Naive thymus-derived CD4-positive, alpha-beta T cell (primary cell): ENCODE data around the gene RSRC1. TPM values are rescaled to one million over a fixed set of nuclear protein-coding genes. Genes with fewer than 3 reads are reported as not detected.
A peak's percentile ranks its signal among the peaks of the same experiment; 100 is the strongest.

Experiments
- ATAC-seq: fragments of 150-1000 bp; cut with Tn5 transposase; 2 replicates; pipeline ENCODE4 v1.10.0; 2021; ENCODE audit warnings: mild to moderate bottlenecking, moderate library complexity
- CTCF ChIA-PET: fragments of 350-600 bp; sonication (Branson Sonifier 250); formaldehyde crosslinking; loops from one replicate; lab custom pipeline; 2021; ENCODE audit warnings: antibody characterized with exemption; lab: Charles Lee
- POLR2A ChIA-PET: fragments of 350-600 bp; sonication (Branson Sonifier 250); formaldehyde crosslinking; loops from one replicate; lab custom pipeline; 2021; ENCODE audit warnings: antibody characterized with exemption, inconsistent platforms; lab: Charles Lee
- DNase-seq, 9 donors: peaks; one replicate each; pipeline versions ENCODE4 v3.0.0 to v3.0.0-alpha.2; 2020 to 2022; ENCODE audit warnings: mixed read lengths in 1 of 9
- H3K27ac ChIP-seq: one replicate; pipeline ENCODE4 v1.7.0; 2013; ENCODE audit warnings: mild to moderate bottlenecking, low read depth, low read length, moderate library complexity
- H3K27me3 ChIP-seq, 2 donors: one replicate each; pipeline ENCODE4 v1.7.0; 2013; ENCODE audit warnings: low read length in 2 of 2, mild to moderate bottlenecking in 2 of 2, moderate library complexity in 2 of 2; ENCODE audit not compliant: control insufficient read depth in 2 of 2, insufficient read depth in 2 of 2
- H3K36me3 ChIP-seq, 3 experiments: 1 replicate in 2 of 3; 2 replicates in 1 of 3; pipeline ENCODE4 v1.7.0; 2013; ENCODE audit warnings: low read length in 3 of 3, mild to moderate bottlenecking in 3 of 3, moderate library complexity in 1 of 3; ENCODE audit not compliant: insufficient read depth in 3 of 3, control insufficient read depth in 2 of 3
- H3K4me1 ChIP-seq, 2 donors: one replicate each; pipeline ENCODE4 v1.7.0; 2013; ENCODE audit warnings: low read length in 2 of 2, mild to moderate bottlenecking in 2 of 2, moderate library complexity in 1 of 2; ENCODE audit not compliant: control insufficient read depth in 2 of 2, insufficient read depth in 2 of 2
- H3K4me3 ChIP-seq: 2 replicates; pipeline ENCODE4 v1.7.0; 2013; ENCODE audit warnings: mild to moderate bottlenecking, low read length
- H3K9me3 ChIP-seq, 3 experiments: 1 replicate in 2 of 3; 2 replicates in 1 of 3; pipeline ENCODE4 v1.7.0; 2013; ENCODE audit warnings: low read length in 3 of 3; ENCODE audit not compliant: control insufficient read depth in 2 of 3
- H3K27ac Mint-ChIP-seq, 9 donors: one replicate each; pipeline ENCODE4 v1.8.0; 2020 to 2022; ENCODE audit warnings: mixed read lengths in 9 of 9, mild to moderate bottlenecking in 8 of 9, moderate library complexity in 5 of 9, inconsistent platforms in 2 of 9
- H3K27me3 Mint-ChIP-seq, 5 donors: one replicate each; pipeline ENCODE4 v1.8.0; 2021 to 2022; ENCODE audit warnings: mixed read lengths in 5 of 5, mild to moderate bottlenecking in 1 of 5
- H3K36me3 Mint-ChIP-seq, 5 donors: one replicate each; pipeline ENCODE4 v1.8.0; 2020 to 2022; ENCODE audit warnings: mixed read lengths in 5 of 5, mild to moderate bottlenecking in 3 of 5, inconsistent platforms in 1 of 5
- H3K4me1 Mint-ChIP-seq, 7 donors: one replicate each; pipeline ENCODE4 v1.8.0; 2020 to 2022; ENCODE audit warnings: mixed read lengths in 7 of 7, mild to moderate bottlenecking in 3 of 7, inconsistent platforms in 1 of 7
- H3K4me3 Mint-ChIP-seq, 10 donors: one replicate each; pipeline ENCODE4 v1.8.0; 2020 to 2022; ENCODE audit warnings: mild to moderate bottlenecking in 10 of 10, mixed read lengths in 10 of 10, moderate library complexity in 6 of 10, inconsistent platforms in 2 of 10
- H3K9me3 Mint-ChIP-seq, 11 donors: one replicate each; pipeline ENCODE4 v1.8.0; 2020 to 2022; ENCODE audit warnings: mixed read lengths in 11 of 11, mild to moderate bottlenecking in 4 of 11, inconsistent platforms in 1 of 11, moderate library complexity in 1 of 11
- intact Hi-C, 2 donors: fragments of 100-400 bp; cut with micrococcal nuclease; formaldehyde crosslinking; loops; one replicate each; pipeline ENCODE4 v1.15.1; 2023
- polyA plus RNA-seq, 2 donors: library from polyadenylated mRNA; unstranded; fragments of 300-500 nt; fragmentation: Illumina TruSeq; gene quantifications; one replicate each; pipeline ENCODE4 v1.2.3, GENCODE V29; 2021
- total RNA-seq, 6 experiments: library from RNA in 5 of 6; stranded (reverse) in 5 of 6; gene quantifications; 1 replicate in 5 of 6; 2 replicates in 1 of 6; pipeline ENCODE4 v1.2.3 and lab custom pipeline; 2021 to 2026

RSRC1 gene
- total and polyA plus RNA-seq, 7 experiments from 2014 or later, result 30.0 to 45.0 (median 37.4) TPM

GRCh38 chr3:158443632-158444031 lies 333.7 kb downstream of the RSRC1 start:
- Mint-ChIP-seq H3K9me3 (peaks cover 0 to 7% (median 0%) of the 10 kb centered on the region in 11 donors), H3K4me3 (no peak overlapping the region), H3K4me1 (peaks cover 0 to 12% (median 0%) of the 10 kb centered on the region in 7 donors), H3K27ac (peak overlapping the region in 1 of 9 donors; percentile 7), H3K27me3 (no peaks in the 10 kb centered on the region), H3K36me3 (peaks cover 0 to 17% (median 9%) of the 10 kb centered on the region in 5 donors)
- DNase-seq, result no peak
- H3K27me3 ChIP-seq, result no peaks in the 10 kb centered on the region
- no peaks in the 10 kb centered on the region for H3K4me1 ChIP-seq
- intact Hi-C loops, result no loop called here
- no peak overlapping the region for H3K4me3 ChIP-seq
- H3K27ac ChIP-seq, result no peak overlapping the region
- ATAC-seq, result no peak
- H3K9me3 ChIP-seq, result no peaks in the 10 kb centered on the region
- CTCF ChIA-PET, result no interaction called here
- no peaks in the 10 kb centered on the region for H3K36me3 ChIP-seq
- POLR2A ChIA-PET, result no interaction called here

DNA sequence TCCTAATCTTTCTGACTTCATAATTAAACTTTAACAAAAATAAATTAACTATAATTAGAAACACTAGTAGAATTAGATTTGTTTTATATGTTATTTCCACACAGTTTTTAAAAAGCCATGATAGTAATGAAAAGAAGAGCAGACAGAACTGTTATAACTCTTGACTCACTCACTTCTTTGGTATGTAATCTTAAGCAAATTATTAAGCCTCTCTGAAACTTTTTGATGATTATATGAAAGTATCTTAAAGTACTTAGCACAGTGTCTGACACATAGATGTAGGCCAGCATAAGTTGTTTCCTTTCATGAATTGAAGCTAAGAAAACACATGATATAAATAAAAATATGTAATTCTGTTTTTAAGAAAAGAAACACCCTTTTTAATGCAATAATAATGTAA lies 337.5 kb downstream of the RSRC1 start:
- Histone ChIP-seq H3K27ac (no peak overlapping the region), H3K27me3 (no peaks in the 10 kb centered on the region), H3K4me1 (no peaks in the 10 kb centered on the region), H3K4me3 (no peak overlapping the region), H3K9me3 (no peaks in the 10 kb centered on the region), H3K36me3 (no peaks in the 10 kb centered on the region)
- ChIA-PET POLR2A (no interaction called here), CTCF (no interaction called here)
- intact Hi-C loops, result no loop called here
- Mint-ChIP-seq H3K27ac (no peak overlapping the region), H3K4me1 (peaks cover 0 to 10% (median 0%) of the 10 kb centered on the region in 7 donors), H3K36me3 (peaks cover 0 to 15% (median 10%) of the 10 kb centered on the region in 5 donors), H3K4me3 (no peak overlapping the region), H3K27me3 (no peaks in the 10 kb centered on the region), H3K9me3 (peaks cover 0 to 7% (median 0%) of the 10 kb centered on the region in 11 donors)
- ATAC-seq (no peak), DNase-seq (no peak)

DNA sequence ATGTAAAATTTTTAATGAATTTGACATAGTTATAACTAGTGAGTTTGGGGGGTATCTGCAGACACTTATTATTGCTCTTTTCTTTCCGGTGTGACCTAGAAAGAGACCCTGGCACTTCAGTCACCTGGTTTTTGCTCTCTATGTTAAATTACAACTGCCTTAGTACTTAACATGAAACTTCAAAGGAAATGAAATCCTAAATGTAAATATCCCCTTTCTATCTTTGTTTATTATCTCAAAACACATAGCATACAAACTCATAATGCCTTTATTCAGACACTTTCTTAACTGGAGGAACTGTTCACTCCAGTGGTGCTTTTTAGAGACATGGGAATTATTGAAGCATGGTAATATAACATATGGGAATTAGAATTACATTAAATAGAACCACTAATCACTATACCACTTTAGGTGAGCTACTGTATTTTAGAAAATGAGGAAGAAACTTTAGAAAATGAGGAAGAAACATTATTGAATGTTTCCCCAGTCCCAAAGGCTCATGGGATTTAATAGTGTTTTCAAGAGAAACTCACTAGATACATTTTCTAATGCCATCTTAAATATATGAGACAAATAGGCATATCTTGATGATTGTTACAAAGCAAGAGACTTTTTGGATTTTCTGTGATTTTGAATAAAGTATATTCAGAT lies 341.6 kb downstream of the RSRC1 start:
- no peaks in the 10 kb centered on the region for H3K27me3 Mint-ChIP-seq
- ChIA-PET POLR2A (no interaction called here), CTCF (no interaction called here)
- H3K4me1 ChIP-seq, result no peaks in the 10 kb centered on the region
- H3K27me3 ChIP-seq, result no peaks in the 10 kb centered on the region
- H3K4me1 Mint-ChIP-seq, result peaks cover 0 to 3% (median 0%) of the 10 kb centered on the region in 7 donors
- H3K4me3 Mint-ChIP-seq, result no peak overlapping the region
- intact Hi-C loops, result no loop called here
- ATAC-seq, result no peak
- no peak for DNase-seq
- H3K9me3 Mint-ChIP-seq, result peaks cover 0 to 5% (median 0%) of the 10 kb centered on the region in 11 donors
- no peak overlapping the region for H3K27ac Mint-ChIP-seq
- H3K4me3 ChIP-seq, result no peak overlapping the region
- no peaks in the 10 kb centered on the region for H3K36me3 ChIP-seq
- H3K27ac ChIP-seq, result no peak overlapping the region
- peaks cover 0 to 16% (median 10%) of the 10 kb centered on the region in 5 donors for H3K36me3 Mint-ChIP-seq
- no peaks in the 10 kb centered on the region for H3K9me3 ChIP-seq

- H3K9me3 ChIP-seq, result no peaks in the 10 kb centered on the region
- peaks cover 2 to 22% (median 14%) of the 10 kb centered on the region in 5 donors for H3K36me3 Mint-ChIP-seq
- H3K36me3 ChIP-seq, result no peaks in the 10 kb centered on the region
- DNase-seq, result no peak
- H3K4me1 Mint-ChIP-seq, result peaks cover 0 to 3% (median 0%) of the 10 kb centered on the region in 7 donors
- intact Hi-C loops, result no loop called here
- no peaks in the 10 kb centered on the region for H3K27me3 Mint-ChIP-seq
- CTCF ChIA-PET, result no interaction called here
- no peaks in the 10 kb centered on the region for H3K27me3 ChIP-seq
- H3K27ac ChIP-seq, result no peak overlapping the region
- no peak overlapping the region for H3K27ac Mint-ChIP-seq
- H3K4me1 ChIP-seq, result no peaks in the 10 kb centered on the region
- no peak overlapping the region for H3K4me3 Mint-ChIP-seq
- peaks cover 0 to 5% (median 0%) of the 10 kb centered on the region in 11 donors for H3K9me3 Mint-ChIP-seq
- no peak for ATAC-seq
- POLR2A ChIA-PET, result no interaction called here
- H3K4me3 ChIP-seq, result no peak overlapping the region
Measured at GRCh38 chr3:158452334-158452733, 342.4 kb downstream of the RSRC1 start.

GRCh38 chr3:158453004-158453403 lies 343.1 kb downstream of the RSRC1 start:
- H3K4me1 Mint-ChIP-seq, result peaks cover 0 to 3% (median 0%) of the 10 kb centered on the region in 7 donors
- Histone ChIP-seq H3K27ac (no peak overlapping the region), H3K4me3 (no peak overlapping the region), H3K27me3 (no peaks in the 10 kb centered on the region), H3K4me1 (no peaks in the 10 kb centered on the region), H3K36me3 (no peaks in the 10 kb centered on the region), H3K9me3 (no peaks in the 10 kb centered on the region)
- peaks cover 0 to 5% (median 0%) of the 10 kb centered on the region in 11 donors for H3K9me3 Mint-ChIP-seq
- DNase-seq (no peak), ATAC-seq (no peak)
- H3K27ac Mint-ChIP-seq, result no peak overlapping the region
- ChIA-PET POLR2A (no interaction called here), CTCF (no interaction called here)
- intact Hi-C loops, result no loop called here
- H3K27me3 Mint-ChIP-seq, result no peaks in the 10 kb centered on the region
- H3K4me3 Mint-ChIP-seq, result no peak overlapping the region
- H3K36me3 Mint-ChIP-seq, result peaks cover 2 to 22% (median 15%) of the 10 kb centered on the region in 5 donors

GRCh38 chr3:158453865-158454264 lies 344.0 kb downstream of the RSRC1 start:
- Histone ChIP-seq H3K27me3 (no peaks in the 10 kb centered on the region), H3K4me1 (no peaks in the 10 kb centered on the region), H3K27ac (no peak overlapping the region), H3K4me3 (no peak overlapping the region), H3K36me3 (no peaks in the 10 kb centered on the region), H3K9me3 (no peaks in the 10 kb centered on the region)
- Mint-ChIP-seq H3K27ac (no peak overlapping the region), H3K4me1 (peaks cover 0 to 5% (median 0%) of the 10 kb centered on the region in 7 donors), H3K9me3 (peaks cover 0 to 5% (median 0%) of the 10 kb centered on the region in 11 donors), H3K36me3 (peaks cover 2 to 22% (median 15%) of the 10 kb centered on the region in 5 donors), H3K27me3 (no peaks in the 10 kb centered on the region), H3K4me3 (no peak overlapping the region)
- intact Hi-C loops, result no loop called here
- ChIA-PET CTCF (no interaction called here), POLR2A (no interaction called here)
- DNase-seq (no peak), ATAC-seq (no peak)

- Histone ChIP-seq H3K4me3 (no peak overlapping the region), H3K27ac (no peak overlapping the region), H3K4me1 (no peaks in the 10 kb centered on the region), H3K27me3 (no peaks in the 10 kb centered on the region), H3K36me3 (no peaks in the 10 kb centered on the region), H3K9me3 (no peaks in the 10 kb centered on the region)
- ChIA-PET CTCF (no interaction called here), POLR2A (no interaction called here)
- Mint-ChIP-seq H3K27me3 (no peaks in the 10 kb centered on the region), H3K4me1 (peaks cover 0 to 5% (median 0%) of the 10 kb centered on the region in 7 donors), H3K9me3 (peaks cover 0 to 5% (median 0%) of the 10 kb centered on the region in 11 donors), H3K27ac (no peak overlapping the region), H3K4me3 (no peak overlapping the region), H3K36me3 (peaks cover 2 to 22% (median 15%) of the 10 kb centered on the region in 5 donors)
- no peak for ATAC-seq
- intact Hi-C loops, result no loop called here
- DNase-seq, result peak in 1 of 9 donors; percentile 1
Measured at GRCh38 chr3:158455406-158455805, 345.5 kb downstream of the RSRC1 start.
